ENCODE results near the gene SPOCK2.
"Not testable (repeated sequence)": the region's sequence is repeated elsewhere in the genome, so short reads cannot be mapped to it uniquely, and the experiment has no call there.

SPOCK2 gene

DNA sequence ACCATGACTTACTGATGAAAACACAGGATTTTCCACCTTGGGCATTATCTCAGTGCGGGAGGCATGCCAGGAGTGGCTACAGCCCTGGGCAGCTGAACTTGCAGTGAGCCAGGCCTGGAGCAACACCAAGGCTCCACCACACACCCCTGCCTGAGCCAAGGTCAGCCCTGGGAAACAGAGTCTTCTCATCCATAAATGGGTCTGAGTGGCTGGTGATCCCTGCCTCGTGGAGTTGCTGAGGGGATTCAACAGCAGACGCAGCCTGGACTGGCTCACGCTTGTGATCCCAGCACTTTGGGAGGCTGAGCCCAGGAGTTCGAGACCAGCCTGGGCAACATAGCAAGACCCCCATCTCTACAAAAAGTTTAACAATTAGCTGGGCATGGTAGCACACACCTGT, 32.2 kb downstream of the SPOCK2 start:
- DNase-seq (ENCODE audit: low spot score), result no peak

DNA sequence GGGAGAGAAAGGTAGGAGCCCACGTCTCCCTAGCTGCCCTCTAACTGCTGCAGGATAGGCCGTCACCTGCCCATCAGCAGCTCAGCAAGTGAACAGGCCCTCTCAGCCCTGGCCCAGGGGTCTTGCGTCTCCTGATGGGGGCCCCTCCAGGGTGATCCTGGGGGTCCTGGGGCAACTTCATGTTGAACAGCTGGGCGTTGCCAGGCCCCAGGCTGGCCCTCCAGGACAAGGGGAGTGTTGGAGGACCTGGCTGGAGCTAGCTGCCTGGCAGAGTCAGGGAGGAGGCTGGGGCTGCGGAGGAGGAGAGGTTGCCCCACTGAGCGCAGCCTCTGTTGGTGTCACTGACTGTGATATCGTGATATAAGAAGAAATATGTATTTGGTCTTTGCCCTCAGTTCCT, 34.7 kb downstream of the SPOCK2 start:
- DNase-seq (ENCODE audit: low spot score), result no peak

DNA sequence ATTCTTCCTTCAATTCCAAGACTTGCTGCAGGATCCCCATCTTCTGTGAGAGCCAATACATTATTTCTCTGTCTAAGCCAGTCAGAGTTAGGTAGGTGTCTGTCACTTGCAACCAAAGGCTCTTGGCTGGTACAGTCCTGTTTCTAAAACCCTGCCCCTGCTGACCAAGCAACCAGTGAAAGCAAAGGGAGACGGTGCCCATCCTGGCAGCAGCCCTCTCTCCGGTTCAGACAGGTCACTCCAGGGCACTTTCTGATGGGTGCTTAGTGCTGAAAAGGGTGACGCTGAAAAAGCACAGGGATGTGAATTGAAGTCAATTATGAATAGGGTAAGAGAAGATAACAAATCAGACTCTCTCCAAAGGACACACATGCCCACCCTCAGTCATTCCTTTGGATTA, 37.5 kb downstream of the SPOCK2 start:
- DNase-seq (ENCODE audit: low spot score), result no peak

DNA sequence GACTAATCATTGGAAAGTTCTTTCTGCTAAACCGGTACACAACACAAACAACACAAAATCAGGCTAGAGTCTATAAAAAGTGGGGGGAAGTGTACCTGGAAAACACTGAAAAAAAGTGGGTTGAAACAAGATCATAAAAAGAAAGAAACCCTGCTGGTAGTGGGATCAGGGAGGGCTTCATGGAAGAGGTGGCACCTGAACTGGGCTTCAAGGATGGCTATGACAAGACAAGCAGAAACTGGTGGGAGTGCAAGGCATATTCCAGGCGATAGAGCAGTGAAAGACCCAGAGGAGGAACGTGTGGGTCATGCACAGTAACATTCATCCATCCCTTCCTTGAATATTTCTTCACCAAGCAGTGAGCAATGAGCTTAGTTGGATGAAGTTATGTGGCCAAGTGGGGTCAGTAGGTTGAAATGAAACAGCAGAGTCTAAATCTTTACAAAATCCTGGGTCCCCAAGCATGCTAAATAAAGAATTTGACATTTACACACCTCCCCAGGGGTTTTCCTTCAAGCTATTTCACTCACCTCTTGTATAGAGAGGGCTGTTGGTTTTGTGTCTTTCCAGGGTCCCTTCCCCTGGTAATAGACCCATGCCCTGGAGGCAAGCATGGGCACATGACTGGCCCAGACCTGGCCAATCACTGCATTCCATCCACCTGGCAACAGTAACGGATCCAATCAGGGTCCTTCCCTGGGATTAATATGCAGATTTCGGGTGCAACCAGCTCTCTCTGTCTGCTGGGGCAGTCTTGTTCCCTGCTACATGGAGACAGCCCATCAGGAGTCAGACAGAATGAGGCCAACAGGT, 38.2 kb downstream of the SPOCK2 start:
- DNase-seq (ENCODE audit: low spot score), result no peak

DNA sequence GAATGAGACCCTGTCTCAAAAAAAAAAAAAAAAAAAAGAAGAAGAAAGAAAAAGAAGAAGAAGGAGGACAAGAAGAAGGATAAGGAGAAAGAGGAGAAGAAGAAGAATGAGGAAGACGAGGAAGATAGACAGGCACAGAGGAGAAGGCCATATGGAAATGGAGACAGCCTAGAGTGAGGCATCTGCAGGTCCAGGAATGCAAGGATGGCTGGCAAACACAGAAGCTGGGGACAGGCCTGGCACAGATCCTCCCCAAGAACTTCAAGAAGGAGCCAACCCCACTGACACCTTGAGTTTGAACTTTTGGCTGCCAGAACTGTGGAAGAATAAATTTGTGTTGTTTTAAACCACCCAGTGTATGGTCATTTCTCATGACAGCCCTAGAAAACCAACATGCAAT, 38.9 kb downstream of the SPOCK2 start:
- DNase-seq (ENCODE audit: low spot score), result no peak

DNA sequence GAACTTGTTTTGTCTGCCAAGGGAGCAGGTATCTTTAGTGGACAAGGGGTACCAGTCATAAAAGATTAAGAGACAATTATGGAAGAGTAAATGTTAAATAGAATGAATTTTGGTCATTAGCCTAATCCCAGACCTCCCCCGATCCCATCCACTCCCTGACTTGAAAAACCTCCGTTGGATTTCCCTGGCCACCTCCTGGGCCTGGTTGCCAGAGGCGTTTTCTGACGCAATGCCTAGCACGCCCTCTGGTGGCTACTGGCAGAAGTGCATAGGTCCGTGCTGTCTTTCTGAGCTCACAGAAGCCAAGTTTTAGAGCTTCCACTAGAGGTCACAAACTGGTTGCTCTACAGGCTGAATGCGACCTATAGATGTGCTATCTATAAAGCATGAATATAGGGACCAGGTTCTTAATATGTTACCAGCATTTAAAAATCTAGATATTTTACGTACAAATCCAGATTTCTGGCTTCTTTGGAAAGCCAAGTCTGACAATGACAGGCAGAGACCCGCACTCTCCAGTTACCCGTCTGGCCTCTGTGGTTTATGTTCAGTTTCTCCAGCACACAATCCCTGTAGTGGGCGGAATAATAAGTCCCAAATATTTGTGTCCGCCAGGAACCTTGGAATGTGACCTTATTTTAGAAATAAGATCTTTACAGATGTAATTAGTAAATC, 39.8 kb downstream of the SPOCK2 start:
- peak; percentile 92 for DNase-seq (ENCODE audit: low spot score)

DNA sequence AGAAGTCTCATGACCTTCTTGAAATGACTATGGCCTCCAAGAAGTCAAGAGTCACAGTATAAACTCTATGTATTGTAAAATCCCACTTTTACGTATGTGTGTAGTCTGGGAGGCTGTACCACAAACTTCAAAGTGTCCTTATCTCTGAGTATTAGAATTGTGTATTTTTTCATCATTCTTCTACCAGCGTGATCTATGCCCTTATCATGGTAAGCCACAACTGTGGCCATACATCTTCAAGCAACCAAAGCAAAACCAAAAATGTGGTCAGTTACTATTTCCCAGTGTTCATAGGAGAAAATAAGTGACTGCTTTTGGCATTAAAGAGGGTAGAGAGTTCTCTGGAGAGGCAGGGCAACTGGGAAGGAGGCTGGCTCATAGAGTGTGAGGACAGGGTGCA, 42.8 kb downstream of the SPOCK2 start:
- no peak for DNase-seq (ENCODE audit: low spot score)

DNA sequence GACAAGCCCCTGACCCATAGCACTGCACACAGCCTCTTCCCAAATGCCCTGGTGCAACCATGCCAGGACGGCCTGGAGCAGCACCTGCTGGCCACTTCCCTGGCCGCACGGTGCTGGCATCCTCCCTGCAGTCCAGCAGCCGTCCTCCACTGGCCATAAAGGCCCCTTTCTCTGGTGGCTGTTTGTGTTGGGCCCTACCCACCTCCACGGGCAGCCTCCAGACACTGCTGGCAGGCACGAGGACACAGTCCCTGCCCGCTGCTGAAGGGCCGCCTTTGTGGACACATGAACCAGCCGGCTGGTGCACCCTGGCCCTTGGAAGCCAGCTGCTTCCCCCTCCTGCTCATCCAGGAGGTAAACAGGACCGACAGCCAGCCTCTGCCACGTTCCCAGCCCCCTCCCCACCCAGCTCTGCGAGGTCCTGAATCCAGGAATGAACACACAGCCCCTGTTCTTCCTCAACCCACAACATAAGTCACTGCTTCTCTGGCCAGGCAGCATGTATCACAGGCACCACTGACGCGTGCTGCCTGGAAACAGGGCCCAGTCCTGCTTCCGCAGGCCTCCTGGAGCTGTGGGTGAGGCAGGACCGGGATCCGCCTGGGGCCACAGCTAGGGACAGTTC, 43.8 kb downstream of the SPOCK2 start:
- no peak for DNase-seq (ENCODE audit: low spot score)

DNA sequence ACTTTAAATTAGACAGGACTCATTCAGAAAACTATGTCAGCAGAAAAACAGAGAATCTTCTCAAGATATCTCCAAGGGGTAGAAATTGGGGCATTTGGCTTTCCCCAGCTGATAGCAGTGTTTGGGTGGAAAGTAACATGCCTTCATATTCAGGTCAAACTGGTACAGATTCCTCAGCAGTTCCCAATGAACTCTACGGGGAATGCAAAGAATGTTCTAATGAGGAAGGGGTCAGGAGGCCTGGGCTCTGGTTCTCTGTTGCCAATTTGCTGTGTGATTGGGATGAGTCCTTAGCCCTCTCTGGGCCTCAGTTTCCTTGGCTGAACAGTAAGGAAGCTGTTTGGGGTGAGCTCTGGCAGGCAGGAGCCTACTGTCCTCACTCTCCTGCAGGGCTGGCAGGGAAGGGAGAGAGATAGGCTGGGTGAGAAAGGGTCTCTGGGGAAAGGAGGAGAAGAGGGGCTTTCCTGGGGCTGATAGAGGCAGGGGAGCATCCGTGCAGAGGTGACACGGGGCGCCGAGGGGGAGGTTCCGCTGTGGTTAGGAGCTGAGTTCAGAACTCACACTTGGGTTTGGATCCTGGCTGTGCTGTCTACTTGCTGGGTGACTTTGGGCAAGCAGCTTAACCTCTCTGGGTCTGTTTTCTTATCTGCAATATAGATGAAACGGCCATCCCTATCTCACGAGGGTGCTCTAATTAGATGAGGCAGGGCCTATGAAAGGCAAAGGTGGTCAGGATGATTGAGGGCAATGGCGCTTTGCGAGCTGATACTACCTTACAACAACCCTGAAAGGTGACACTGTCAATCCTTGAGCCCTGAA, 45.1 kb downstream of the SPOCK2 start:
- DNase-seq (ENCODE audit: low spot score), result no peak

DNA sequence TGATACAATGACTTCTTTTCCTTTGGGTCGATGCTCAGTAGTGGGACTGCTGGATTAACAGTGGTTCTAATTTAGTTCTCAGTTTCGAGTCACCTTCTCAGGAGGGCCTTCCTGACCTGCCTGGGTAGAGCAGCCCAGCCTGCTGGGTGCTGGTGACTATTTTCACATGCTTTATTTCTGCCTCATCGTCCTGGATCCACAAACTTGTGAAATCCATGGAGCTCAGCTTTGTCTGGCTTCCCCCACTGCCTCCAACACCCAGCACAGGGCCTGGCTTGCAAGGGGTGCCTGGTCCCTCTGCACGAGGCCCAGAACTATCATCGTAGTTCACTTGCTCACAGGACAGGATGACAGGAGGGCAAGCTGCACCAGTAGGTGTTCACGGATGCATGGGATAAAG, 46.9 kb downstream of the SPOCK2 start:
- no peak for DNase-seq (ENCODE audit: low spot score)

DNA sequence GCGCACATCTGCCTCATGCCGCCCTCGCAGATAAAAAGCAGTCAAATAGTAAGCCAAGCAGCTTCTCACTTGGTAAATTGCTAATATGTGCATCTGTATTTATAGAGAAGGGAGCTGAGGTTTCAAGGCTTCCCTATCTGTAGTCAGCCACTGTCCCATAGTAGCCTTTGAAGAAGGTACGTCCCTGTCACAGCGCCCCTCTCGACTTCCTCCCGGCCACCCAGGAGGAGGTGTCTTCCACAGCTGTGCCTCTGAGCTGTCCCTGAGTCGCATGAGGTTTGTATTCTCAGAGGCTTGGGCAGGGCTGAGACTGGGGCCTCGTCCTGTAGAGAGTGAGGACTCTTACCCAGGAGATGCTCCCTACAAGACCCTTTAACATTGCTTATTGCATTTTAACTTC, 49.0 kb downstream of the SPOCK2 start:
- no peak for DNase-seq (ENCODE audit: low spot score)

DNA sequence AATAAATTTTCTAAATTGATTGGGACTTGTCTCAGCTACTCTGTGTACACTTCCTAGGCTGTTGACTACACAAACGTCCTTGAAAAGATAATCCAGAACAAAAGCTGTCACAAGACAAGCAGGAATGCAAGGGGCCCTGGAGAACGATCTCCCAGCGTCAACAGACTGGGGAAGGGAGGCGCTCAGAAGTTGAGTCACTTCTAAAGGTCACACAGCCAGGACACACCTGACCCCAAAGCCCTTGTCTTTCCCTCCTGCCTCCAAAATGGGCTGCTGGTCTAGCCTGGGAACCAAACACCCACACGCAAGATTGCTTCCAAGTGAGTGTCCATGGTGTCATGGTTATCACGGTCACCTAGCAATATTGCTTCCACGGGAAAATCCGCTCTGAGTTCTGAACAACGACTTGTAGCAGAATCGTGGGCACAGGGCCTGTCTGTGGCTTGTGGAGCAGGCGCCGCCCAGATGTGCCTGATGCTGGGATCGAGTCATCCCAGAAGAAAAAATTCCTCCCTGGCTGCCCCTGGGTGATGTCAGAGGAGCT, 49.8 kb downstream of the SPOCK2 start:
- peak; percentile 63 for DNase-seq (ENCODE audit: low spot score)

DNA sequence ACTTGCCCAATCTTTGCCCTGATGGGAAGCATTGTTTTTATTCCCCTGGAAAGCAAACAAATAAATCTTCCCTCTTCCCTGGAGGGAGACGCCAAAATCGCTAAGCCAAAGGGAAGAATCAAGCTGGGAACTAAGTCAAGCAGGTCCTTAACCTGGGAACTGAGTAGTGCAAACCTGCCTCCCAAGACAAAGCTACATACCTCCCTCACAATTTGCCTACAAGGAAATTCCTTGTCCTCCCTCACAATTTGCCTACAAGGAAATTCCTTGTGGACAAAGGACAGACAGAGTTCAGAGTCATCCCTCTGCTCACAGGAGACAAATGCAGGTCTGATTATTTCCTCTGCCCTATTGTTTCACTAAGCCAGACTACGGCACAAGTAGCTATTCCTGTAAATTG, 50.5 kb downstream of the SPOCK2 start:
- no peak for DNase-seq (ENCODE audit: low spot score)

DNA sequence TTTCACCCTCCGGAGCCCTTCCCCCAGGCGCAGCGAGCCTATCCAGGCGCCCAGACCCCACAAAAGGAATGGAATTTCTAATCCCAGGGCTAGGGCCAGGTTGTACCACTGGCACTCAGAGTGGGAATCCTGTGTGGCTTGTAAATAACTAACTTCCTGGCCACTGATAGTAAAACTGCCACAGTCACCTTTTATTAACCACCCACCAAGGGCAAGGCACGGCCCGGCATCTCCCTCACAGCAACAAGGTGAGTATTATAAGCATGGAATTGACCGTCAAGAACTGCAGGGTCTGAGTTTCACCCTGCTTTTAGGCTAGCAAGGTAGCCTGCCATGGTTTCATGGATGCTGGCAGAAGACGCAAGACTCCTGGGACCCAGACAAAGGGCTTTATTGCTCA, 51.1 kb downstream of the SPOCK2 start:
- no peak for DNase-seq (ENCODE audit: low spot score)

DNA sequence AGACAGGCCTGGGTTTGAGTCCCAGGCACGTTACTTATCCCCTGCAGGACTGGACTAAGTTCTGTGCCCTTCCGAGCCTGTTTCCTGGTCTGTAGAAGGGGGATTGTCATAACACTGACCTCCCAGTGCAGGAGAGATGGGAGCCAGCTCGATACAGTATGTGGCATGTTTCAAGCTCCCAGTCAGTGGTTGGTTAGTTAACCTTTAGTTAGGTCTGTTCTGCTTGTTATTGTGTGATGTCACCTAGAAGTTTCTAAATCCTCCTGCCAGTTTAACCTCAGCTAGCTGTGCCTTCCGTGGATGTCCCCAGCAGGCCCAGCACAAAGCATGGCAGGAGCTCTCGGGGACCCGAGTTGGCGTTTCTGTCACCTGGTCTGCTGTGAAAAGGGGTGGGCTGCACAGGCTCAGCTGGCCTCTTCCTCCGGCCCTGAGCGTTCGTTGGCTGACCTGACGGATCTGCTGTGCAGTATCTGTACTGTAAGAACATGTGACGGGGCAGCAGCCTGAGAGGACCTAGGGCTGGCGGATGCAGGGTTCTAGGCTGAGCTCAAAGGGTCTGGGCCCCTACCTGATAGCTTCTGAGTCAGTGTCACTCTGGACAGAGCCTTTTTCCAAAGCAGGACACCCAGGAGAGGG, 53.0 kb downstream of the SPOCK2 start:
- no peak for DNase-seq (ENCODE audit: low spot score)

DNA sequence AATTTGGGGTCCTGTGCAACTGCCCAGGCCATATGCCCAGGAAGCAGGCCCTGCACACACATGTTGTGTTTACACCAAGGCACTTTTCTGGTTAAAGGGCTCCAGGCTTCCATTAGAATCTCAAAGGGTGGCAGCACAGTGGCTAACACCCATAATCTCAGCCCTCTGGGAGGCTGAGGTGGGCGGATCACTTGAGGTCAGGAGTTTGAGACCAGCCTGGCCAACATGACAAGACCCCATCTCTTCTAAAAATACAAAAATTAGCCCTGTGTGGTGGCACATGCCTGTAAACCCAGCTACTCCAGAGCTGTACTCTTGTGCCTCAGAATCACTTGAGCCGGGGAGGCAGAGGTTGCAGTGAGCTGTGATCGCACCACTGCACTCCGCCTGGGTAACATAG, 53.6 kb downstream of the SPOCK2 start:
- no peak for DNase-seq (ENCODE audit: low spot score)

DNA sequence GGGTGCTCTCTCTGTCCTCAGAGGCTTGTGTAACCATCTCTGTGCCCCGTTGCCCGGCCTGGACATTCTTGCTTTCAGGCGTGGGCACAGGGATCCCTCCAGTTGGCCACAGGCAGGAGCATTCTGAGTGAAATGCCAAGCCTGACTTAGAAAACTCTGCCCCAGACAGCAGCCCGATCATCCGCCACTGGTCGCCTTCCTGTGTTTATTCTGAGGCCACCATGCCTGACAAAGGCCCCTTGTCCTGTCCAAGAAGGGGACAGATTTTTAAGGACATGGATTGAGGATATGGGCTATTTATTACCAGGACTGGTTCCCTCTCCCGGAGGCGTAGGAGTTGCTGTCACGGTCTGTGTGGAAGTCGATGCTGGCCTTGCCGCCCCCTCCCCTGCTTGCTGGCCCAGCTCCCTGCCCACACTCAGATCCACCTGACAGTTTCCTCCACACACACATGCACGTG, 54.3 kb downstream of the SPOCK2 start:
- no peak for DNase-seq (ENCODE audit: low spot score)

DNA sequence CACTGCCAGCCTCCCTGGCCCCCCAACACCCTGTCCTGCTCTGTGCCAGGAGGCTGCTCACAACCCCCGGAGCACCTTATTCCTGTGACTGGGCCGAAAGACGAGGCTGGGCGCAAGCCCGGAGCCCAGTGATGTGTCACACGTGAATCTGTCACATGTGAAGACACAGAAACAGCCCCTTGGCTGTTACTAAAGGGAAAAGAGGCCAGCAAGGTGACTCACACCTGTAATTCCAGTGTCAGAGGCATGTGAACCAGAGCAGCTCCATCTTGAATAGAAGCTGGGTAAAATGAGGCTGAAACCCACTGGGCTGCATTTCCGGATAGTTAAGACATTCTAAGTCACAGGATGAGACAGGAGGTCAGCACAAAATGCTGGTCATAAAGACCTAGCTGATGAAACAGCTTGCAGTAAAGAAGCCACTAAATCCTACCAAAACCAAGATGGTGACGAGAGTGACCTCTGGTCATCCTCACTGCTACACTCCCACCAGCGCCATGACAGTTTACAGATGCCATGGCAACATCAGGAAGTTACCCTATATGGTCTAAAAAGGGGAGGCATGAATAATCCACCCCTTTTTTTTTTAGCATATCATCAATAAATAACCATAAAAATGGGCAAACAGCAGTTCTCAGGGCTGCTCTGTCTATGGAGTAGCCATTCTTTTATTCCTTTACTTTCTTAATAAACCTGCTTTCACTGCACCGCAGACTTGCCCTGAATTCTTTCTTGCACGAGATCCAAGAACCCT, 55.8 kb downstream of the SPOCK2 start:
- not testable (repeated sequence) for DNase-seq (ENCODE audit: low spot score)

DNA sequence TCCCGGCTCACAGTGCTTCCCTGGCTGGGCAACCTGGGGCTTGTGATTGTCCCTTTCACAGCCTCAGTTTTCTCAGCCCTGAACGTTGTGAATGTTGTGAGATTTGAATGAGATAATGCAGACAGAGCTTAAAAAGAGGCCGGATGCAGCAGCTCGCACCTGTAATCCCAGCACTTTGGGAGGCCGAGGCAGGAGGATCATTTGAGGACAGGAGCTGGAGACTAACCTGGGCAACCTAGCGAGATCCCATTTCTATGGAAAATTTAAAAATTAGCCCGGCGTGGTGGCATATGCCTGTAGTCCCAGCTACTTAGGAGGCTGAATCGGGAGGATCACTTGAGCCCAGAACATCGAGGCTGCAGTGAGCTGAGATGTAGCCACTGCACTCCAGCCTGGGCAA, 56.6 kb downstream of the SPOCK2 start:
- no peak for DNase-seq (ENCODE audit: low spot score)

DNA sequence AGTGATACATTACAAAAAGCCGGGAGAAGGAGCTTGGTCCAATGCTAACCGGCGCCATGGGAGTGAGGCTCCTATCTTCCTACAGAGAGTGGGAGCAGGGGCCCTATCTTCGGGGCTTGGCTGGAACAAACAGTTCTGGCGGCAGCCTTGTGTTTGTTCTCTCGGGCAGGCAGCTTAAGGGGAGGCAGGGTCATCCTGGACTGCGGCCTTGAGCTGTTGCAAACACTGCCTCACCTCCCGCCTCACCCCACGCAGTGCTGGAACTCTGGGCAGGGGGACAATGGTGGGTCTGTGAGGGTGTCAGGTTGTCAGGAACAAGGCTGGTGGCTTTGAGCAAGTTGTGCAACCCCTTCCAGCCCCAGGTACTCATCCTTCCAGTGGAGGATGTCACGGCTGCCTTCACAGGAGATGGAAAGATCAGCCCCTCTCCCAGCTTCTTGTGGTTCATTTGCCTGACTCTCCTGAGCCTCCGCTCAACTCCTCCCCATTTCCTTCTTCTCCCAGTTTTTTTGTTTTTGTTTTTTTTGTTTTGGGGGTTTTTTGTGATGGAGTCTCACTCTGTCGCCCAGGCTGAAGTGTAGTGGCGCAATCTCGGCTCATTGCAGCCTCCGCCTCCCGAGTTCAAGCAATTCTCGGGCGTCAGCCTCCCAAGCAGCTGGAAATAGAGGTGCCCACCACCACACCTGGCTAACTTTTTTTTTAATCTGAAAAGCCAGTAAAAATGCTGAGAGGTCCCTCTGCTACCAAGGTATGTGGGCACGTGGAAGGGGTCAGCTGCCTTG, 57.4 kb downstream of the SPOCK2 start:
- DNase-seq (ENCODE audit: low spot score), result no peak
